Fibroblast of mammary gland (primary cell): ENCODE data around the gene PPY.
A peak's percentile ranks its signal among the peaks of the same experiment; 100 is the strongest.

Source experiments
- DNase-seq: peaks from one replicate; pipeline ENCODE4 v3.0.0-alpha.2; 2010; ENCODE audit warnings: low read depth
- H3K4me3 ChIP-seq: 2 replicates; pipeline ENCODE4 v1.5.1; 2011; ENCODE audit warnings: low read depth, mild to moderate bottlenecking, low read length, moderate library complexity; ENCODE audit not compliant: control insufficient read depth
- CTCF ChIP-seq: conservative IDR thresholded peaks from 2 replicates; pipeline ENCODE4 v1.5.1; 2011; ENCODE audit warnings: low read depth, low read length, inconsistent platforms; ENCODE audit not compliant: control insufficient read depth, insufficient read depth

The PPY gene

GRCh38 chr17:43983515-43984411, 41.5 kb upstream of the PPY start:
- peak; percentile 40 for TF ChIP-seq CTCF
- no peak for DNase-seq
- peak overlapping the region; percentile 32 for H3K4me3 ChIP-seq

- no peak for TF ChIP-seq CTCF
- DNase-seq: no peak
- H3K4me3 ChIP-seq: no peak overlapping the region
These were observed 40.9 kb upstream of the PPY start for GRCh38 chr17:43983196-43983514.

- no peak for TF ChIP-seq CTCF
- no peak for DNase-seq
- no peak overlapping the region for H3K4me3 ChIP-seq
These were observed 39.9 kb upstream of the PPY start for GRCh38 chr17:43982171-43982570.

- DNase-seq: no peak
- no peak overlapping the region for H3K4me3 ChIP-seq
- no peak for TF ChIP-seq CTCF
These were observed 37.4 kb upstream of the PPY start for GRCh38 chr17:43979671-43980070.

GRCh38 chr17:43979011-43979410, 36.7 kb upstream of the PPY start:
- H3K4me3 ChIP-seq: no peak overlapping the region
- no peak for TF ChIP-seq CTCF
- peak; percentile 68 for DNase-seq

GRCh38 chr17:43978078-43978477, 35.8 kb upstream of the PPY start:
- DNase-seq: no peak
- no peak for TF ChIP-seq CTCF
- no peak overlapping the region for H3K4me3 ChIP-seq
